GM12878 (cell line): ENCODE results near the gene CLASP1. TPM values are rescaled to one million over a fixed set of nuclear protein-coding genes. Genes with fewer than 3 reads are reported as not detected.

Source experiments
- ATAC-seq: fragments of 200-7000 bp; cut with Tn5 transposase; 3 replicates; pipeline ENCODE4 v1.9.1; 2020; ENCODE audit warnings: mild to moderate bottlenecking, moderate library complexity
- BruUV-seq: library from RNA; stranded (reverse); fragments of 400-500 nt; replicated peaks from 2 replicates; lab custom pipeline; 2021; lab: Mats Ljungman, UMichigan
- CTCF ChIA-PET: fragments of 300-600 bp; sonication (Branson Sonifier 250); formaldehyde crosslinking; extraction: SDS; loops from one replicate; lab custom pipeline; 2021; ENCODE audit warnings: inconsistent platforms; lab: Yijun Ruan, JAX
- POLR2A ChIA-PET: fragments of 350-600 bp; formaldehyde crosslinking; extraction: SDS; loops from one replicate; lab custom pipeline; 2021; ENCODE audit warnings: inconsistent platforms; lab: Charles Lee
- RAD21 ChIA-PET: fragments of 300-600 bp; sonication (Branson Sonifier 250); formaldehyde crosslinking; loops from one replicate; lab custom pipeline; 2023; ENCODE audit warnings: antibody characterized with exemption; ENCODE audit not compliant: unreplicated experiment; lab: Charles Lee
- SMC1A ChIA-PET: fragments of 300-600 bp; sonication (Branson Sonifier 250); formaldehyde crosslinking; loops from one replicate; lab custom pipeline; 2023; ENCODE audit not compliant: unreplicated experiment, uncharacterized antibody; lab: Charles Lee
- DNase-seq: peaks from one replicate; pipeline ENCODE4 v3.0.0-alpha.2; 2011; ENCODE audit warnings: low read depth, low spot score
- FAIRE-seq: peaks from 3 replicates; lab custom pipeline; 2011; peaks lifted over from hg19 to GRCh38; lab: Jason Lieb, UNC
- H2AFZ ChIP-seq: 2 replicates; pipeline ENCODE4 v1.6.0; 2011; ENCODE audit warnings: low read depth, low read length, control low read depth; ENCODE audit not compliant: control insufficient read depth
- H3K27ac ChIP-seq: 2 replicates; pipeline ENCODE4 v1.5.1; 2011; ENCODE audit warnings: control low read depth; ENCODE audit not compliant: control insufficient read depth, insufficient read depth
- H3K27me3 ChIP-seq, 2 experiments: replicated peaks in 1 of 2; 2 replicates each; pipeline versions ENCODE4 v1.6.0 to v1.6.1; 2011; ENCODE audit warnings: low read length in 1 of 2; ENCODE audit not compliant: control insufficient read depth in 2 of 2, insufficient read depth in 2 of 2
- H3K36me3 ChIP-seq, 2 experiments: 2 replicates each; pipeline ENCODE4 v1.5.1; 2011; ENCODE audit warnings: low read length in 1 of 2; ENCODE audit not compliant: control insufficient read depth in 2 of 2, insufficient read depth in 2 of 2
- H3K4me1 ChIP-seq: 2 replicates; pipeline ENCODE4 v1.6.1; 2011; ENCODE audit warnings: mild to moderate bottlenecking, low read length, moderate library complexity, mixed read lengths; ENCODE audit not compliant: control insufficient read depth, insufficient read depth
- H3K4me2 ChIP-seq: 2 replicates; pipeline ENCODE4 v1.6.0; 2011; ENCODE audit warnings: control low read depth; ENCODE audit not compliant: control insufficient read depth, insufficient read depth
- H3K4me3 ChIP-seq: fragments of 200-600 bp; sonication (generic); 2 replicates; pipeline ENCODE4 v1.5.1; 2016
- H3K79me2 ChIP-seq: 2 replicates; pipeline ENCODE4 v1.6.0; 2011; ENCODE audit warnings: low read length; ENCODE audit not compliant: control insufficient read depth, insufficient read depth
- H3K9ac ChIP-seq: 2 replicates; pipeline ENCODE4 v1.8.0; 2011; ENCODE audit warnings: low read length, control low read depth, mixed read lengths; ENCODE audit not compliant: control insufficient read depth, insufficient read depth
- H3K9me3 ChIP-seq: replicated peaks from 3 replicates; pipeline ENCODE4 v1.5.1; 2011; ENCODE audit warnings: mild to moderate bottlenecking, low read length; ENCODE audit not compliant: control insufficient read depth, insufficient read depth
- H4K20me1 ChIP-seq: 2 replicates; pipeline ENCODE4 v1.6.0; 2011; ENCODE audit not compliant: control insufficient read depth, insufficient read depth
- BHLHE40 ChIP-seq, 2 experiments: fragments of 450-650 bp in 1 of 2; IDR thresholded peaks; 2 replicates each; pipeline ENCODE4 v1.6.1; 2011 to 2017; ENCODE audit warnings: low read depth in 2 of 2, borderline replicate concordance in 1 of 2, improper control_type of control experiment in 1 of 2, low read length in 1 of 2, mild to moderate bottlenecking in 1 of 2
- CBX3 ChIP-seq: fragments of 200-600 bp; sonication (generic); IDR thresholded peaks from 2 replicates; pipeline ENCODE4 v1.6.1; 2016; ENCODE audit warnings: low read depth, borderline replicate concordance
- CEBPB ChIP-seq, 2 experiments: fragments of 150-350 bp in 1 of 2; IDR thresholded peaks; 2 replicates each; pipeline ENCODE4 v1.6.1; 2012 to 2014; ENCODE audit warnings: low read depth in 2 of 2, low read length in 2 of 2, borderline replicate concordance in 1 of 2, inconsistent platforms in 1 of 2
- CHD4 ChIP-seq: fragments of 200-600 bp; sonication (generic); IDR thresholded peaks from 2 replicates; pipeline ENCODE4 v1.6.1; 2016; ENCODE audit warnings: mild to moderate bottlenecking
- E2F4 ChIP-seq: IDR thresholded peaks from 2 replicates; pipeline ENCODE4 v1.6.1; 2012; ENCODE audit warnings: low read depth, low read length, improper control_type of control experiment
- E2F8 ChIP-seq: fragments of 450-650 bp; IDR thresholded peaks from 2 replicates; pipeline ENCODE4 v1.6.1; 2018; ENCODE audit warnings: mild to moderate bottlenecking, low read depth, moderate library complexity; ENCODE audit not compliant: partially characterized antibody
- HDAC2 ChIP-seq: fragments of 200-600 bp; sonication (generic); IDR thresholded peaks from 2 replicates; pipeline ENCODE4 v1.6.1; 2017
- HDAC6 ChIP-seq: fragments of 200-600 bp; sonication (generic); IDR thresholded peaks from one replicate; pipeline ENCODE4 v1.8.0; 2017; ENCODE audit warnings: antibody characterized with exemption; ENCODE audit not compliant: unreplicated experiment
- JUNB ChIP-seq: IDR thresholded peaks from 2 replicates; pipeline ENCODE4 v1.6.1; 2016; ENCODE audit warnings: antibody characterized with exemption, mild to moderate bottlenecking
- MAX ChIP-seq: IDR thresholded peaks from 2 replicates; pipeline ENCODE4 v1.6.1; 2012; ENCODE audit warnings: low read depth, low read length, improper control_type of control experiment
- MEF2A ChIP-seq: IDR thresholded peaks from 2 replicates; pipeline ENCODE4 v1.6.1; 2011; ENCODE audit warnings: low read depth, mild to moderate bottlenecking, low read length, moderate library complexity; ENCODE audit not compliant: insufficient read depth
- MXI1 ChIP-seq: fragments of 150-350 bp; IDR thresholded peaks from 2 replicates; pipeline ENCODE4 v1.6.1; 2011; ENCODE audit warnings: low read depth, mild to moderate bottlenecking, inconsistent platforms, low read length, improper control_type of control experiment
- NR2F1 ChIP-seq: fragments of 450-650 bp; conservative IDR thresholded peaks from 2 replicates; pipeline ENCODE4 v1.6.1; 2017; ENCODE audit warnings: mild to moderate bottlenecking
- POLR2A ChIP-seq: IDR thresholded peaks from 2 replicates; pipeline ENCODE4 v1.6.1; 2011; ENCODE audit warnings: low read depth, mild to moderate bottlenecking, low read length
- RELA ChIP-seq: fragments of 450-650 bp; IDR thresholded peaks from 2 replicates; pipeline ENCODE4 v1.8.0; 2014; ENCODE audit warnings: borderline replicate concordance; ENCODE audit not compliant: partially characterized antibody
- RFX5 ChIP-seq: IDR thresholded peaks from 2 replicates; pipeline ENCODE4 v1.6.1; 2011; ENCODE audit warnings: low read depth, low read length, improper control_type of control experiment
- RUNX3 ChIP-seq: IDR thresholded peaks from 2 replicates; pipeline ENCODE4 v1.6.1; 2012; ENCODE audit warnings: low read length, inconsistent platforms
- SREBF1 ChIP-seq: IDR thresholded peaks from 2 replicates; pipeline ENCODE4 v1.6.1; 2012; ENCODE audit warnings: mild to moderate bottlenecking, low read length
- ZSCAN29 ChIP-seq: fragments of 450-650 bp; IDR thresholded peaks from 2 replicates; pipeline ENCODE4 v1.6.1; 2017; ENCODE audit warnings: mild to moderate bottlenecking, moderate library complexity
- ZZZ3 ChIP-seq: IDR thresholded peaks from 2 replicates; pipeline ENCODE4 v1.6.1; 2011; ENCODE audit warnings: low read depth; ENCODE audit not compliant: control insufficient read depth, insufficient read length
- WGBS: methylation state at CpG from one replicate; pipeline ENCODE4 v1.1.6; 2016; ENCODE audit warnings: low lambda C conversion rate; ENCODE audit not compliant: insufficient replicate concordance, insufficient coverage; ENCODE audit errors: missing lambda C conversion rate; 5-methylcytosine and 5-hydroxymethylcytosine counted together
- in situ Hi-C: fragments of 300-500 bp; cut with MboI; formaldehyde crosslinking; loops from 9 replicates; pipeline ENCODE4 v1.14.3; 2018; ENCODE audit warnings: mixed read lengths
- intact Hi-C: fragments of 100-400 bp; cut with micrococcal nuclease; formaldehyde crosslinking; loops from one replicate; pipeline ENCODE4 v1.14.2; 2022; ENCODE audit not compliant: unreplicated experiment
- polyA plus RNA-seq, 11 experiments: library from polyadenylated mRNA; depleted of rRNA in 4 of 11; unstranded in 6 of 11; stranded (reverse) in 5 of 11; fragments of >200 nt; fragmentation: Nextera tagmentation in 4 of 11; fragmentation: Illumina TruSeq in 1 of 11; extraction: Ambion mirVana in 4 of 11; extraction: Trizol in 1 of 11; gene quantifications; 1 replicate in 1 of 11; 2 replicates in 10 of 11; pipeline versions ENCODE4 v1.2.1 to v1.2.3, GENCODE V29; 2011 to 2016; ENCODE audit warnings: inconsistent platforms in 2 of 11, missing spikeins in 2 of 11, low read depth in 1 of 11
- total RNA-seq, 4 experiments: library from RNA; depleted of rRNA in 3 of 4; stranded (reverse); fragments of >200 nt in 3 of 4; fragmentation: Illumina TruSeq in 1 of 4; extraction: Trizol in 1 of 4; gene quantifications; 2 replicates each; pipeline versions ENCODE4 v1.2.1 to v1.2.3, GENCODE V29; 2013 to 2021

CLASP1 gene
- total and polyA plus RNA-seq, 10 of the 15 experiments (the other 5 are each of a cell fraction or from before 2014, with no cell fraction given) = 1.4 to 62.4 (median 32.9) TPM

GRCh38 chr2:121696410-121696930, 47.2 kb upstream of the CLASP1 start (continued):
- no peak for TF ChIP-seq E2F8
- no peak for TF ChIP-seq POLR2A
- no peak for TF ChIP-seq MEF2A
- no peak for TF ChIP-seq NR2F1
- no peak for TF ChIP-seq HDAC2
- TF ChIP-seq HDAC6 = no peak

GRCh38 chr2:121695171-121695451, 45.8 kb upstream of the CLASP1 start:
- in situ Hi-C loops = no loop called here
- H3K27me3 ChIP-seq = no peaks in the 10 kb centered on the region

More at GRCh38 chr2:121695171-121695451, 45.8 kb upstream of the CLASP1 start:
- H4K20me1 ChIP-seq = no peaks in the 10 kb centered on the region
- TF ChIP-seq MXI1 (no peak), NR2F1 (no peak), JUNB (no peak), BHLHE40 (IDR thresholded peaks at IDR 0.05; ENCODE audit: borderline replicate concordance in 1 of 2, low read depth in 2 of 2, low read length in 1 of 2) (no peak), E2F4 (no peak), ZSCAN29 (no peak), MAX (no peak), ZZZ3 (no peak), HDAC6 (no peak), RELA (no peak), CHD4 (no peak), RUNX3 (no peak), SREBF1 (no peak), CEBPB (IDR thresholded peaks at IDR 0.05; ENCODE audit: borderline replicate concordance in 1 of 2, low read depth in 2 of 2, low read length in 2 of 2) (no peak), CBX3 (no peak), RFX5 (no peak)
- DNase-seq = no peak
- CTCF ChIA-PET = interaction anchor here (0.5 kb wide), 1 partner anchor 20 kb away, joined by 3 read pairs; no protein-coding TSS in a partner anchor
- no peaks in the 10 kb centered on the region for H3K36me3 ChIP-seq
- FAIRE-seq = no peak
- H3K27ac ChIP-seq = no peak overlapping the region
- no peak overlapping the region for H2AFZ ChIP-seq
- H3K4me3 ChIP-seq = no peak overlapping the region
- 51% methylated on average over 2 of the region's 2 CpGs for WGBS
- H3K9me3 ChIP-seq = no peaks in the 10 kb centered on the region
- no TSS peak for BruUV-seq
- no peak overlapping the region for H3K9ac ChIP-seq
- peaks cover 11% of the 10 kb centered on the region for H3K4me1 ChIP-seq
- RAD21 ChIA-PET = no interaction called here
- no peak overlapping the region for H3K4me2 ChIP-seq
- SMC1A ChIA-PET = interaction anchor here (0.9 to 1.1 kb wide), 2 partner anchors 13 to 52 kb away, joined by 3 read pairs; no protein-coding TSS in a partner anchor
- POLR2A ChIA-PET = no interaction called here
- intact Hi-C loops = loop anchor here (5.0 kb wide), 1 partner anchor 98 kb away; no protein-coding TSS in a partner anchor
- no peaks in the 10 kb centered on the region for H3K79me2 ChIP-seq
- no peak for ATAC-seq
